GM18507 (cell line): ENCODE results near the gene ZFYVE21.
"Not testable (repeated sequence)": the region's sequence is repeated elsewhere in the genome, so short reads cannot be mapped to it uniquely, and the experiment has no call there.

Source experiments
- DNase-seq: peaks from one replicate; pipeline ENCODE4 v3.0.0; 2011; ENCODE audit warnings: low read depth; ENCODE audit not compliant: insufficient read length; ENCODE audit errors: extremely low spot score
- FAIRE-seq: peaks from 2 replicates; lab custom pipeline; 2011; peaks lifted over from hg19 to GRCh38; lab: Jason Lieb, UNC

ZFYVE21 gene

GRCh38 chr14:103690332-103690731 lies 25.3 kb upstream of the ZFYVE21 start:
- no peak for DNase-seq
- FAIRE-seq = no peak

- peak; percentile 75 for FAIRE-seq
These were observed 24.0 kb upstream of the ZFYVE21 start for GRCh38 chr14:103691655-103692054.

DNA sequence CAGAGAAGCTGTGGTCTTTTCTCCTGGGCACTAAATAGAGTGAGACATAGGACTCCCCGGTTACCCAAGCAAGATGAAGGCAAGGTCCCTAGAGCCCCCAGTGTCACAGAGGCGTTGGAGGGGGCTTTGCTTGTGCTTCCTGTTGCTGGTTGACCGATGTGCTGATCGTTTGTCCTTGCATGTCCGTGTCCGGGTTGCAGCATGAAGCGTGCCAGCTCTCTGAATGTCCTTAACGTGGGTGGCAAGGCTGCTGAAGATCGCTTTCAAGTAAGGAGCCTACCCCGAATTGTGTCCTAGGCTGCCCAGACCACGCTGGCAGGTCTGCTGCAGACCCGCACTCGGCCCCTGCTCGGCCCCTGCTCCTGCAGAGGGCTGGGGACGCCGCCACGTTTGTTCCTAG lies 23.5 kb upstream of the ZFYVE21 start:
- FAIRE-seq = peak; percentile 38
- DNase-seq = no peak

More at GRCh38 chr14:103691655-103692054, 24.0 kb upstream of the ZFYVE21 start:
- not testable (repeated sequence) for DNase-seq

DNA sequence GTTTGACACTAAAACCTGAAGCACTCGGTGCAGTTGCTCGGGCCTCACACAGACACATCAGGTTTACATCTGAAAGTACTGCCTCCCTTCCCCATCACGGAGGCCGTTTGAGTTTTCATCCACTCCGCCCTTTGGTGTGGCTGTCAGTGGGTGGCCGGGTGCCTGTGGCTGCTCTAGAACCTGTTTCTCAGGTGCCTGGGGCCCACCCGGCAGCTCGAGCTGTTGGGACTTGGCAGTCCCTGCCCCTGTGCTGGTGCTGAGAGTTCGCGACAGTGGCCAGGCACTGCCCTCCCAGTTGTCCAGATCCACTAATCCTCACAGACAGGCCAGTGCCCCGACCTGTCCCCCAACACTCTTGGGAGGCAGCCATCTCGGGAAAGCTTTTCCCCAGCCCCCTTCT lies 22.7 kb upstream of the ZFYVE21 start:
- FAIRE-seq (no peak), DNase-seq (no peak)

- FAIRE-seq (no peak), DNase-seq (no peak)
These were observed 22.1 kb upstream of the ZFYVE21 start for GRCh38 chr14:103693515-103693914.

- DNase-seq = no peak
- FAIRE-seq = no peak
These were observed 21.0 kb upstream of the ZFYVE21 start for GRCh38 chr14:103694572-103695026.

DNA sequence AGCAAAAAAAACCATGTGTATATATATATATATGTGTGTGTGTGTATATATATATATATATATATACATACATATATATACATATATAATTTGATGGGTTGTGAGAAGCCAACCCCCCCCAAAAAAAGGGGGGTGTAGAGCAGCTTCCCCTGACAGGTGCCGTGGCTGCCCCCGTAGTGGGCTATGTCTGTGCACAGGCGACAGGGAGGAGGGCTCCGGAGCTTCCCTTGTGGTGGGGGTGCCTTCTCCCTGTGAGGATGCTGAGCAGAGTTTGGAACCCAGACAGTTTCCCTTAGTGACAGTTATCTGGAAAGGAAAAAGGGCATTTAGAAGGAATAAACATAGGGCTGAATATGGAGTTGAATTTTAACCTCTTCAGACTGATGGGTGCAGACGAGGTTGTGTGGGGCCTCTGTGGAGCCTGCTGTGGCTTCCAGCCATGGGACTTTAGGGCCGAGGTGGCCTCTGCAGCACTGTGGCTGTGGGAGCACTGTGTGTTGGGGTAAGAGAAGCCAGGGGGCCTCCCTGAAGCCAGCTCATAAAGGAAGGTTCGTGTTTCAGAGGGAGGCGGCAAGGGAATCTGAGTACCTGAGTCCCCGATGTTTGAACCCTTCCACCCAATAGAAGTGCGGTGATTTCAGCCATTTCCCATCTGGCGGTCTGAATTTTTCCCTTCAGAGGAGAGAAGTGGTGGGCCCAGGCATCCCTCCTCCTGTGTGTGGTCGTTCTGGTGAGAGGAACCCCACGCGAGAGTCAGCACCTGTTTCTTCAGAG lies 20.1 kb upstream of the ZFYVE21 start:
- no peak for FAIRE-seq
- no peak for DNase-seq

GRCh38 chr14:103696070-103696402 lies 19.6 kb upstream of the ZFYVE21 start:
- FAIRE-seq (no peak), DNase-seq (no peak)

DNA sequence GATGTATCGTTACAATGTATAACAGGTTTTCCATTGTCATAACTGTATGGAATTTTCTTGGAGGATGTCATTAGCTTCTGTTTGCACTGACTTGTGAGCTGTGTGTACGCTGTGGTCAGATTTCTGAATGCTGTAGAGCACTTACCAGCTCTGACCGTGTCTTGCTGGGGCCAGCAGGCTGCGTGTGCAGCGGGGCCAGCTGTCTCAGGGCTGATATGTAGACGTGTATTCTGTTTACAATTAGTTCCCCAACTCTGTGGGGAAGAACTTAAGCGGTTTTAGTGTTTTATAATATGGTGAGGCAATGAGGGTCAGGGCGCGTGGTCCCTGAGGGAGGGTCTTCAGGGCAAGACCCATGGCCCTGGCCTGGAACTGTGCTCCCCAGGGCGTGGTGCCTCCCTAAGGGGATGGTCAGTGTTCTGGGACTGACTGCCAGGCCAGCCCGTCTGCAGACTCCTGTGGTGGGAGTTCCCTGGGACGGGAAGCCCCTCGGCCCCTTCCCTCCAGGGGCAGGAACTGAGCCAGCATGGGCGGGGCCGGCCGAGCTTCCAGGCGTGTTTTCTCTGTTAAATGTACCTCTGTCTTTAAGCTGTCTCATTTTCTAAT lies 19.0 kb upstream of the ZFYVE21 start:
- FAIRE-seq = no peak
- DNase-seq = no peak

- FAIRE-seq = no peak
These were observed 18.4 kb upstream of the ZFYVE21 start for GRCh38 chr14:103697206-103697602.

GRCh38 chr14:103697603-103698379 lies 17.8 kb upstream of the ZFYVE21 start:
- FAIRE-seq (no peak), DNase-seq (no peak)

More at GRCh38 chr14:103697206-103697602, 18.4 kb upstream of the ZFYVE21 start:
- no peak for DNase-seq

DNA sequence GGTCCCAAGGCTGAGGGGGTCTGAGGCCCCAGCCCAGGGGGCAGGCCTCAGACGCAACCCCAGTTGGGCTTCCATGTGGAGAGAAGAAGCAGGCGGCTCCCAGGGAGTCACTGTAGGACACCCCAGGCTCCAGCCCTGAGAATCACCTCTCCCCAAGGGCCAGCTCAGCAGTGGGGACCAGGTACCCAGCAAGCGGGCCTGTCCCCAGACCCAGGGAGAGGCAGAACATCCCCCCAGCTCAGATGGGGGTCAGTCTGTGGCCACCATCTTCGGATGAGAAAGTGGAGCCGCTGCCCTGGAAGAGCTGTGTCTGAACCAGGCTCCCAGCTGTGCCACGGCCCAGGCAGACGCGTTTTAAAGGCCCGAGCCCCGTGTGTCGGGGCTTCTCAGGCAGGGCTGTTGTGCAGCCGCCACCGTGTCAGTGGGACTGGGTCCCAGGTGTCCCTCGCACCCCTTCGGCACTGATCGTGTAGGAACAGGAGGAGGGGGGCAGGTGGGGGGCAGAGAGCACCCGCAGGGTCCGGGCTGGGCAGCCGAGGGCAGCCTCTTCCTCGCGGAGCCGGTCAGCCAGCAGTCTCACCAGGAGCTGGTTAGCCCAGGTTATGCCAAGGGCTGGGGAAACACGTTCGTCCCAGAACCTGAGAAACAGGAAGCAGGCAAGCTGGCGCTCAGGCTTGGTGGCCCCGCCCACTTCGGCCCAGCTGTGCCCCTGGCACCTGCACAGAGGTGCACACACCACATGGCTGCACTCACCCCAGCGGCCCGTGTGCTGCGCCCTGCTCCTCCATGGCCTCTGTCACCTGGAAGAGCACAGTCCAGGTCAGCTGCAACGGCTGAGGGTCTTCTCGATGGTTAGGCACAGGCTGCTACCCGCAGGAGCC lies 17.0 kb upstream of the ZFYVE21 start:
- no peak for FAIRE-seq
- no peak for DNase-seq

DNA sequence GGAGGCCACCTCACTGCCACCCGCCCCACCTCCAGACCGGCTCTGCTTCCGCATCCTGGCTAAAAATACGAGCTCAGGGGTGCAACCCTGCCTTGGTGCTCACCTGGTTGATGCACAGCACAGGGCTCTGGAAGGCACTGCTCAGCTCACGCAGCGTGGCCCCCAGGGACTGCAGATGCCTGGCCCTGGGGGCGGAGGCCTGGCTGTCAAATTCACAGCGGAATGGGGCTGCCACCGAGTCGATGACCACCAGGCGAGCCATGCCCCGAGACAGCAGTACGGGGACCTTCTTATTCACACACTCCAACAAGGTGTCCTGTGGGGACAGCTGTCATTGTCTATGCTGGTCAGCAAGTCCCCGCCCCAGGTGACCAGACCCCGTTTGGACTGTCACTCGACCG lies 16.3 kb upstream of the ZFYVE21 start:
- FAIRE-seq (no peak), DNase-seq (no peak)

GRCh38 chr14:103699901-103700752 lies 15.5 kb upstream of the ZFYVE21 start:
- FAIRE-seq = no peak
- DNase-seq = no peak

GRCh38 chr14:103700753-103701490 lies 14.7 kb upstream of the ZFYVE21 start:
- FAIRE-seq = no peak
- DNase-seq = no peak

- FAIRE-seq = no peak
- DNase-seq = no peak
These were observed 13.5 kb upstream of the ZFYVE21 start for GRCh38 chr14:103702095-103702494.

- DNase-seq (no peak), FAIRE-seq (no peak)
These were observed 12.8 kb upstream of the ZFYVE21 start for GRCh38 chr14:103702497-103703432.
